Osteoblast (primary cell): ENCODE measurements around the gene ZDHHC11. TPM values are rescaled to one million over a fixed set of nuclear protein-coding genes. Genes with fewer than 3 reads are reported as not detected.

Source experiments
- DNase-seq: peaks from one replicate; pipeline ENCODE4 v3.0.0; 2011; ENCODE audit warnings: low spot score, mixed read lengths; ENCODE audit not compliant: insufficient read length; ENCODE audit errors: missing footprints
- H2AFZ ChIP-seq: 2 replicates; pipeline ENCODE4 v1.6.0; 2011; ENCODE audit warnings: mild to moderate bottlenecking, low read length
- H3K27ac ChIP-seq: 2 replicates; pipeline ENCODE4 v1.5.1; 2011; ENCODE audit warnings: mild to moderate bottlenecking, low read depth, low read length, moderate library complexity
- H3K27me3 ChIP-seq: 2 replicates; pipeline ENCODE4 v1.6.0; 2012; ENCODE audit warnings: mild to moderate bottlenecking, control low read depth, inconsistent platforms, low read length, moderate library complexity; ENCODE audit not compliant: insufficient read depth
- H3K36me3 ChIP-seq: 2 replicates; pipeline ENCODE4 v1.5.1; 2011; ENCODE audit warnings: mild to moderate bottlenecking, low read length, control low read depth, moderate library complexity; ENCODE audit not compliant: insufficient read depth
- H3K4me1 ChIP-seq: 2 replicates; pipeline ENCODE4 v1.5.1; 2011; ENCODE audit warnings: mild to moderate bottlenecking, low read length, control low read depth, moderate library complexity; ENCODE audit not compliant: insufficient read depth
- H3K4me2 ChIP-seq: 2 replicates; pipeline ENCODE4 v1.6.0; 2011; ENCODE audit warnings: mild to moderate bottlenecking, low read length; ENCODE audit not compliant: insufficient read depth
- H3K4me3 ChIP-seq: fragments of 200-600 bp; sonication (generic); 3 replicates; pipeline ENCODE4 v1.5.1; 2012; ENCODE audit warnings: mild to moderate bottlenecking, low read length, inconsistent platforms; ENCODE audit not compliant: insufficient read depth
- H3K79me2 ChIP-seq: 2 replicates; pipeline ENCODE4 v1.6.0; 2012; ENCODE audit warnings: mild to moderate bottlenecking, low read length, control low read depth, inconsistent platforms; ENCODE audit not compliant: insufficient read depth
- H3K9me3 ChIP-seq: 2 replicates; pipeline ENCODE4 v1.5.1; 2011; ENCODE audit warnings: low read depth, low read length, control low read depth
- H4K20me1 ChIP-seq: 2 replicates; pipeline ENCODE4 v1.6.0; 2012; ENCODE audit warnings: mild to moderate bottlenecking, low read length, control low read depth; ENCODE audit not compliant: insufficient read depth
- total RNA-seq: library from RNA; depleted of rRNA; stranded (reverse); fragments of >200 nt; gene quantifications from 2 replicates; pipeline ENCODE4 v1.2.3, GENCODE V29; 2012
- TF ChIP-seq, protein P1 (sequence below): IDR thresholded peaks from 2 replicates; pipeline ENCODE4 v1.5.1; 2011; ENCODE audit warnings: mild to moderate bottlenecking, low read depth, low read length, moderate library complexity; ENCODE audit errors: extremely low read depth

ZDHHC11 gene
- total RNA-seq, 1 donor: 1.8 TPM

DNA sequence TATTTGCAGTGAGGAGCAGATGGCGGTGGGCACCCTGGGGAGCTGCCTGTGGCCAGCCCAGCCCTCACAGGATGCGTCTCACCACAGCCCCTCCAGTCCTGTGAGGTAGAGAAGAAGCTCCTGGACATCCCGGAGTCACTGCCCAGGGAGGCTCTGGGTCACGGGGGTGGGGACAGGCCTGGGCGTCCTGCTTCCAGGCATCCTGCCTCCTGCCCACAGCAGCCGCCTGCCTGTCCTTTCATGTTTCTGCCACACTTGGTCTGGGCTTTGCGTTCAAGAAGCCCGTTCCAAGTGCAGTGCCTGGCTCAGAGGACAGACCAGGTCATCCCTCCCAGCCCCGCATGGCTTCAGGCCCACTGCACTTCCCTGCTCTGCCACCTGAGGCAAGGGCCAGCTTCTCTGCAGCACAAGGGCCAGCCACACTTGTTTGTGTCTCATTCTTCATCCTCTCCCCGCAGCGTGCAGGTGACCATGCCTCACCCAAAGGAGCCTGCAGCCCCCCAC lies 104.5 kb downstream of the ZDHHC11 start:
- H3K36me3 ChIP-seq: no peaks in the 10 kb centered on the region
- H2AFZ ChIP-seq: no peak overlapping the region
- peak; percentile 8 for DNase-seq
- H3K27me3 ChIP-seq: no peaks in the 10 kb centered on the region
- TF ChIP-seq, protein P1, sequence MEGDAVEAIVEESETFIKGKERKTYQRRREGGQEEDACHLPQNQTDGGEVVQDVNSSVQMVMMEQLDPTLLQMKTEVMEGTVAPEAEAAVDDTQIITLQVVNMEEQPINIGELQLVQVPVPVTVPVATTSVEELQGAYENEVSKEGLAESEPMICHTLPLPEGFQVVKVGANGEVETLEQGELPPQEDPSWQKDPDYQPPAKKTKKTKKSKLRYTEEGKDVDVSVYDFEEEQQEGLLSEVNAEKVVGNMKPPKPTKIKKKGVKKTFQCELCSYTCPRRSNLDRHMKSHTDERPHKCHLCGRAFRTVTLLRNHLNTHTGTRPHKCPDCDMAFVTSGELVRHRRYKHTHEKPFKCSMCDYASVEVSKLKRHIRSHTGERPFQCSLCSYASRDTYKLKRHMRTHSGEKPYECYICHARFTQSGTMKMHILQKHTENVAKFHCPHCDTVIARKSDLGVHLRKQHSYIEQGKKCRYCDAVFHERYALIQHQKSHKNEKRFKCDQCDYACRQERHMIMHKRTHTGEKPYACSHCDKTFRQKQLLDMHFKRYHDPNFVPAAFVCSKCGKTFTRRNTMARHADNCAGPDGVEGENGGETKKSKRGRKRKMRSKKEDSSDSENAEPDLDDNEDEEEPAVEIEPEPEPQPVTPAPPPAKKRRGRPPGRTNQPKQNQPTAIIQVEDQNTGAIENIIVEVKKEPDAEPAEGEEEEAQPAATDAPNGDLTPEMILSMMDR: no peak
- H3K4me1 ChIP-seq: no peaks in the 10 kb centered on the region
- no peaks in the 10 kb centered on the region for H3K79me2 ChIP-seq
- H3K4me2 ChIP-seq: no peak overlapping the region
- H3K27ac ChIP-seq: no peak overlapping the region
- no peak overlapping the region for H3K4me3 ChIP-seq
- no peaks in the 10 kb centered on the region for H4K20me1 ChIP-seq
- H3K9me3 ChIP-seq: no peaks in the 10 kb centered on the region

Other genes with a start within 250 kb of the ZDHHC11 start
- 2.7 and 3.3 TPM in 2 replicates for gene CEP72, start 238.6 kb downstream of the ZDHHC11 start, total RNA-seq
- not detected in 2 replicates for gene TPPP, start 157.6 kb downstream of the ZDHHC11 start, total RNA-seq
- gene ZDHHC11B, start 66.3 kb downstream of the ZDHHC11 start, total RNA-seq: not detected in 2 replicates
- gene BRD9, start 41.8 kb upstream of the ZDHHC11 start, total RNA-seq: 29.8 and 35.8 TPM in 2 replicates
- 3.8 and 4.0 TPM in 2 replicates for gene TRIP13, start 41.9 kb upstream of the ZDHHC11 start, total RNA-seq
- under 0.01 TPM in 1 of 2 replicates, not detected in the other for gene NKD2, start 157.8 kb upstream of the ZDHHC11 start, total RNA-seq